WTC11 (cell line): Measurements from ENCODE around the gene LARGE1. TPM values are rescaled to one million over a fixed set of nuclear protein-coding genes. Genes with fewer than 3 reads are reported as not detected.
A peak's percentile ranks its signal among the peaks of the same experiment; 100 is the strongest.

Source experiments
- ATAC-seq: fragments of 200-7000 bp; cut with Tn5 transposase; 2 replicates; pipeline ENCODE4 v1.10.0; 2021; ENCODE audit warnings: mild to moderate bottlenecking, moderate library complexity
- CTCF ChIA-PET: fragments of 300-600 bp; sonication (Branson Sonifier 250); formaldehyde crosslinking; loops from one replicate; lab custom pipeline; 2021; ENCODE audit warnings: antibody characterized with exemption; lab: Charles Lee
- POLR2A ChIA-PET: fragments of 350-600 bp; sonication (Branson Sonifier 250); formaldehyde crosslinking; loops from one replicate; lab custom pipeline; 2021; ENCODE audit warnings: antibody characterized with exemption; lab: Charles Lee
- DNase-seq: peaks from one replicate; pipeline ENCODE4 v3.0.0; 2021; ENCODE audit warnings: low spot score
- H3K27ac Mint-ChIP-seq: 2 replicates; pipeline ENCODE4 v1.8.0; 2021; ENCODE audit warnings: mixed read lengths
- H3K27me3 Mint-ChIP-seq: 2 replicates; pipeline ENCODE4 v1.8.0; 2021; ENCODE audit warnings: low read depth, mild to moderate bottlenecking, moderate library complexity, mixed read lengths
- H3K36me3 Mint-ChIP-seq: 2 replicates; pipeline ENCODE4 v1.8.0; 2021; ENCODE audit warnings: mixed read lengths
- H3K4me1 Mint-ChIP-seq: 2 replicates; pipeline ENCODE4 v1.8.0; 2022; ENCODE audit warnings: mixed read lengths
- H3K4me3 Mint-ChIP-seq: 2 replicates; pipeline ENCODE4 v1.8.0; 2021; ENCODE audit warnings: mild to moderate bottlenecking, moderate library complexity, mixed read lengths
- H3K9me3 Mint-ChIP-seq: 2 replicates; pipeline ENCODE4 v1.8.0; 2021; ENCODE audit warnings: mixed read lengths
- AR ChIP-seq: fragments of 250-450 bp; sonication (Bioruptor Pico); IDR thresholded peaks from 2 replicates; pipeline ENCODE4 v1.9.0; 2021; ENCODE audit warnings: mild to moderate bottlenecking
- ATF1 ChIP-seq: sonication (generic); formaldehyde crosslinking; IDR thresholded peaks from 2 replicates; pipeline ENCODE4 v1.8.1; 2023; ENCODE audit warnings: mild to moderate bottlenecking, moderate library complexity, missing genetic modification reagents
- CREB1 ChIP-seq: sonication (generic); formaldehyde crosslinking; IDR thresholded peaks from 2 replicates; pipeline ENCODE4 v1.8.0; 2023; ENCODE audit warnings: mild to moderate bottlenecking, missing genetic modification reagents
- EMX1 ChIP-seq: fragments of 250-450 bp; sonication (Bioruptor Pico); IDR thresholded peaks from 2 replicates; pipeline ENCODE4 v1.8.0; 2021; ENCODE audit warnings: mild to moderate bottlenecking
- ETV6 ChIP-seq: sonication (generic); formaldehyde crosslinking; IDR thresholded peaks from 2 replicates; pipeline ENCODE4 v1.8.1; 2022; ENCODE audit warnings: mild to moderate bottlenecking, missing genetic modification reagents
- FOXJ3 ChIP-seq: sonication (generic); formaldehyde crosslinking; IDR thresholded peaks from 2 replicates; pipeline ENCODE4 v1.9.0; 2021; ENCODE audit warnings: missing genetic modification reagents, mild to moderate bottlenecking, borderline replicate concordance
- GABPB1 ChIP-seq: sonication (generic); formaldehyde crosslinking; IDR thresholded peaks from 2 replicates; pipeline ENCODE4 v1.8.1; 2023; ENCODE audit warnings: mild to moderate bottlenecking, missing genetic modification reagents
- IRF1 ChIP-seq: sonication (generic); formaldehyde crosslinking; IDR thresholded peaks from 2 replicates; pipeline ENCODE4 v1.8.0; 2023; ENCODE audit warnings: missing genetic modification reagents
- KAT7 ChIP-seq: sonication (generic); formaldehyde crosslinking; IDR thresholded peaks from 2 replicates; pipeline ENCODE4 v1.8.1; 2023; ENCODE audit warnings: missing genetic modification reagents, mild to moderate bottlenecking, borderline replicate concordance
- RORB ChIP-seq: fragments of 250-450 bp; sonication (Bioruptor Pico); IDR thresholded peaks from 2 replicates; pipeline ENCODE4 v1.9.0; 2021; ENCODE audit warnings: mild to moderate bottlenecking
- SOX15 ChIP-seq: fragments of 250-450 bp; sonication (Bioruptor Pico); IDR thresholded peaks from 2 replicates; pipeline ENCODE4 v1.9.0; 2021; ENCODE audit warnings: mild to moderate bottlenecking
- STAT6 ChIP-seq: sonication (generic); formaldehyde crosslinking; conservative IDR thresholded peaks from 2 replicates; pipeline ENCODE4 v1.8.1; 2023; ENCODE audit warnings: mild to moderate bottlenecking, low read depth, missing genetic modification reagents, moderate library complexity
- TEAD1 ChIP-seq: sonication (generic); formaldehyde crosslinking; IDR thresholded peaks from 2 replicates; pipeline ENCODE4 v1.8.0; 2022; ENCODE audit warnings: mild to moderate bottlenecking, missing genetic modification reagents
- ZNF121 ChIP-seq: sonication (generic); formaldehyde crosslinking; IDR thresholded peaks from 2 replicates; pipeline ENCODE4 v1.8.0; 2023; ENCODE audit warnings: missing genetic modification reagents
- ZNF138 ChIP-seq: sonication (generic); formaldehyde crosslinking; conservative IDR thresholded peaks from 2 replicates; pipeline ENCODE4 v1.8.1; 2022; ENCODE audit warnings: mild to moderate bottlenecking, moderate library complexity, missing genetic modification reagents
- total RNA-seq: library from RNA; stranded (reverse); gene quantifications from 3 replicates; pipeline ENCODE4 v1.2.3, GENCODE V29; 2021
- TF ChIP-seq, protein P1 (sequence below): sonication (generic); formaldehyde crosslinking; IDR thresholded peaks from 2 replicates; pipeline ENCODE4 v1.8.1; 2022; ENCODE audit warnings: low read depth, mild to moderate bottlenecking, moderate library complexity, missing genetic modification reagents, borderline replicate concordance
- TF ChIP-seq, protein P2 (sequence below): sonication (generic); formaldehyde crosslinking; IDR thresholded peaks from 2 replicates; pipeline ENCODE4 v1.8.1; 2023; ENCODE audit warnings: mild to moderate bottlenecking, moderate library complexity, missing genetic modification reagents
- TF ChIP-seq, protein P3 (sequence below): fragments of 200-600 bp; IDR thresholded peaks from 2 replicates; pipeline ENCODE4 v1.8.0; 2022; ENCODE audit warnings: antibody characterized with exemption
- TF ChIP-seq, protein P4 (sequence below): sonication (generic); formaldehyde crosslinking; IDR thresholded peaks from 2 replicates; pipeline ENCODE4 v1.8.1; 2023; ENCODE audit warnings: mild to moderate bottlenecking, missing genetic modification reagents

LARGE1 gene
- total RNA-seq, 1 experiment from 2014 or later: 72.6 TPM

DNA sequence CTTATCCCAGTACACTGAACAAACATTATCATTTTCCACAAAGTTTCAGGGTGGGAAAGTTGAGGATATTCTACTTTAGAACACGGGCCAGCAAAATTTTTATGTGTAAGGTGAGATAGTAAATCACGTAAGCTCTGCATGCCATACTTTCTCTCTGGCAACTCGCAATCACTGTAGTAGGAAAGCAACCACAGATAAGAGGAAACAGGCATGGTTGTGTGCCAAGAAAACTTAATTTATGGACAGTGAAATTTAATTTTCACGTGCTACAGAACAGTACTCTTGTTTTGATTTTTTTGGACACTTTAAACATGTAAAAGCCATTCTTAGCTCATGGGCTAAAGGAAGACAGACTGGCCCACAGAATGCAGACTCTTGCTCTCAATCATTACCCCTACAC lies 82.5 kb downstream of the LARGE1 start (continued):
- TF ChIP-seq STAT6 (CRISPR knock-in tag): no peak
- no peak for TF ChIP-seq IRF1 (CRISPR knock-in tag)

GRCh38 chr22:33835265-33835664 lies 85.0 kb downstream of the LARGE1 start:
- Mint-ChIP-seq H3K4me3 (peak overlapping the region; percentile 20; the same call in 1 of the 2 replicates), H3K4me1 (peaks cover 93% of the 10 kb centered on the region), H3K9me3 (no peaks in the 10 kb centered on the region), H3K27ac (peak overlapping the region; percentile 82), H3K27me3 (no peaks in the 10 kb centered on the region), H3K36me3 (no peaks in the 10 kb centered on the region)
- DNase-seq (no peak), ATAC-seq (peak; percentile 80)
- POLR2A ChIA-PET: interaction anchor here (2.0 kb wide), 1 partner anchor 86 kb away, joined by 6 read pairs; the partner anchor contains the start of gene LARGE1
- 0 out of 2 replicates have a peak, but pooled peaks have one; percentile 23 for TF ChIP-seq TEAD1
- peak; percentile 46; the same call in 1 of the 2 replicates for TF ChIP-seq ETV6 (CRISPR knock-in tag)
- TF ChIP-seq, protein P1, sequence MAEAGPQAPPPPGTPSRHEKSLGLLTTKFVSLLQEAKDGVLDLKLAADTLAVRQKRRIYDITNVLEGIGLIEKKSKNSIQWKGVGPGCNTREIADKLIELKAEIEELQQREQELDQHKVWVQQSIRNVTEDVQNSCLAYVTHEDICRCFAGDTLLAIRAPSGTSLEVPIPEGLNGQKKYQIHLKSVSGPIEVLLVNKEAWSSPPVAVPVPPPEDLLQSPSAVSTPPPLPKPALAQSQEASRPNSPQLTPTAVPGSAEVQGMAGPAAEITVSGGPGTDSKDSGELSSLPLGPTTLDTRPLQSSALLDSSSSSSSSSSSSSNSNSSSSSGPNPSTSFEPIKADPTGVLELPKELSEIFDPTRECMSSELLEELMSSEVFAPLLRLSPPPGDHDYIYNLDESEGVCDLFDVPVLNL (CRISPR knock-in tag): no peak
- TF ChIP-seq, protein P2, sequence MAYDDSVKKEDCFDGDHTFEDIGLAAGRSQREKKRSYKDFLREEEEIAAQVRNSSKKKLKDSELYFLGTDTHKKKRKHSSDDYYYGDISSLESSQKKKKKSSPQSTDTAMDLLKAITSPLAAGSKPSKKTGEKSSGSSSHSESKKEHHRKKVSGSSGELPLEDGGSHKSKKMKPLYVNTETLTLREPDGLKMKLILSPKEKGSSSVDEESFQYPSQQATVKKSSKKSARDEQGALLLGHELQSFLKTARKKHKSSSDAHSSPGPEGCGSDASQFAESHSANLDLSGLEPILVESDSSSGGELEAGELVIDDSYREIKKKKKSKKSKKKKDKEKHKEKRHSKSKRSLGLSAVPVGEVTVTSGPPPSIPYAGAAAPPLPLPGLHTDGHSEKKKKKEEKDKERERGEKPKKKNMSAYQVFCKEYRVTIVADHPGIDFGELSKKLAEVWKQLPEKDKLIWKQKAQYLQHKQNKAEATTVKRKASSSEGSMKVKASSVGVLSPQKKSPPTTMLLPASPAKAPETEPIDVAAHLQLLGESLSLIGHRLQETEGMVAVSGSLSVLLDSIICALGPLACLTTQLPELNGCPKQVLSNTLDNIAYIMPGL (CRISPR knock-in tag): no peak
- CTCF ChIA-PET: interaction anchor here (0.8 to 2.6 kb wide), 6 partner anchors 14 to 84 kb away, joined by 3 to 13 read pairs (median 4); no protein-coding TSS in a partner anchor

- Mint-ChIP-seq H3K27ac (no peak overlapping the region), H3K4me1 (peaks cover 93% of the 10 kb centered on the region), H3K36me3 (no peaks in the 10 kb centered on the region), H3K4me3 (no peak overlapping the region), H3K27me3 (no peaks in the 10 kb centered on the region), H3K9me3 (no peaks in the 10 kb centered on the region)
- DNase-seq (no peak), ATAC-seq (no peak)
- CTCF ChIA-PET: interaction anchor here (1.3 to 1.6 kb wide), 2 partner anchors 11 to 75 kb away, joined by 3 to 5 read pairs; no protein-coding TSS in a partner anchor
- POLR2A ChIA-PET: interaction anchor here (1.1 kb wide), 1 partner anchor 9 kb away, joined by 3 read pairs; no protein-coding TSS in a partner anchor
- TF ChIP-seq ATF1 (CRISPR knock-in tag) (no peak), ETV6 (CRISPR knock-in tag) (no peak), FOXJ3 (CRISPR knock-in tag) (no peak), CREB1 (CRISPR knock-in tag) (no peak), SOX15 (CRISPR knock-in tag) (no peak), EMX1 (CRISPR knock-in tag) (no peak), ZNF138 (CRISPR knock-in tag) (no peak), TEAD1 (no peak), IRF1 (CRISPR knock-in tag) (no peak), GABPB1 (no peak), KAT7 (CRISPR knock-in tag) (no peak), AR (CRISPR knock-in tag) (no peak), RORB (CRISPR knock-in tag) (no peak), ZNF121 (no peak)
- TF ChIP-seq, protein P3, sequence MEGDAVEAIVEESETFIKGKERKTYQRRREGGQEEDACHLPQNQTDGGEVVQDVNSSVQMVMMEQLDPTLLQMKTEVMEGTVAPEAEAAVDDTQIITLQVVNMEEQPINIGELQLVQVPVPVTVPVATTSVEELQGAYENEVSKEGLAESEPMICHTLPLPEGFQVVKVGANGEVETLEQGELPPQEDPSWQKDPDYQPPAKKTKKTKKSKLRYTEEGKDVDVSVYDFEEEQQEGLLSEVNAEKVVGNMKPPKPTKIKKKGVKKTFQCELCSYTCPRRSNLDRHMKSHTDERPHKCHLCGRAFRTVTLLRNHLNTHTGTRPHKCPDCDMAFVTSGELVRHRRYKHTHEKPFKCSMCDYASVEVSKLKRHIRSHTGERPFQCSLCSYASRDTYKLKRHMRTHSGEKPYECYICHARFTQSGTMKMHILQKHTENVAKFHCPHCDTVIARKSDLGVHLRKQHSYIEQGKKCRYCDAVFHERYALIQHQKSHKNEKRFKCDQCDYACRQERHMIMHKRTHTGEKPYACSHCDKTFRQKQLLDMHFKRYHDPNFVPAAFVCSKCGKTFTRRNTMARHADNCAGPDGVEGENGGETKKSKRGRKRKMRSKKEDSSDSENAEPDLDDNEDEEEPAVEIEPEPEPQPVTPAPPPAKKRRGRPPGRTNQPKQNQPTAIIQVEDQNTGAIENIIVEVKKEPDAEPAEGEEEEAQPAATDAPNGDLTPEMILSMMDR: no peak
- TF ChIP-seq, protein P4, sequence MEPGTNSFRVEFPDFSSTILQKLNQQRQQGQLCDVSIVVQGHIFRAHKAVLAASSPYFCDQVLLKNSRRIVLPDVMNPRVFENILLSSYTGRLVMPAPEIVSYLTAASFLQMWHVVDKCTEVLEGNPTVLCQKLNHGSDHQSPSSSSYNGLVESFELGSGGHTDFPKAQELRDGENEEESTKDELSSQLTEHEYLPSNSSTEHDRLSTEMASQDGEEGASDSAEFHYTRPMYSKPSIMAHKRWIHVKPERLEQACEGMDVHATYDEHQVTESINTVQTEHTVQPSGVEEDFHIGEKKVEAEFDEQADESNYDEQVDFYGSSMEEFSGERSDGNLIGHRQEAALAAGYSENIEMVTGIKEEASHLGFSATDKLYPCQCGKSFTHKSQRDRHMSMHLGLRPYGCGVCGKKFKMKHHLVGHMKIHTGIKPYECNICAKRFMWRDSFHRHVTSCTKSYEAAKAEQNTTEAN (CRISPR knock-in tag): no peak
Observed at GRCh38 chr22:33832558-33833151, 87.6 kb downstream of the LARGE1 start.
